Stimulated activated CD8-positive, alpha-beta memory T cell treated with anti-CD3 and anti-CD28 coated beads, Interleukin-2, amount 100 ng/mL, for 1 hour (primary cell): Measurements from ENCODE around the gene ACVRL1.

Experiments
- DNase-seq, 2 donors: peaks; one replicate each; pipeline ENCODE4 v3.0.0-alpha.2; 2020; ENCODE audit warnings: low read depth in 2 of 2

Gene ACVRL1

GRCh38 chr12:51907083-51907855 is at the start of gene ACVRL1:
Gene ACVRL1, plus strand, starts transcription at chr12:51907504. Its CDS starts 4,971 bp downstream, at chr12:51912475.
- no peak for DNase-seq

GRCh38 chr12:51860986-51861385 is 46.3 kb upstream of the ACVRL1 start:
- DNase-seq: no peak

- no peak for DNase-seq
Observed at GRCh38 chr12:51862947-51863346, 44.4 kb upstream of the ACVRL1 start.

GRCh38 chr12:51863363-51863932 is 43.9 kb upstream of the ACVRL1 start:
- no peak for DNase-seq

GRCh38 chr12:51863933-51864832 is 43.1 kb upstream of the ACVRL1 start:
- no peak for DNase-seq

- no peak for DNase-seq
Observed at GRCh38 chr12:51864833-51865670, 42.3 kb upstream of the ACVRL1 start.

GRCh38 chr12:51865757-51866270 is 41.5 kb upstream of the ACVRL1 start:
- DNase-seq: no peak

- no peak for DNase-seq
Observed at GRCh38 chr12:51866324-51866723, 41.0 kb upstream of the ACVRL1 start.

- DNase-seq: no peak
Observed at GRCh38 chr12:51866762-51867161, 40.5 kb upstream of the ACVRL1 start.

GRCh38 chr12:51867371-51867770 is 39.9 kb upstream of the ACVRL1 start:
- DNase-seq: no peak

- no peak for DNase-seq
Observed at GRCh38 chr12:51867796-51868428, 39.4 kb upstream of the ACVRL1 start.

- no peak for DNase-seq
Observed at GRCh38 chr12:51868821-51869495, 38.3 kb upstream of the ACVRL1 start.

GRCh38 chr12:51869496-51869865 is 37.8 kb upstream of the ACVRL1 start:
- DNase-seq: no peak

- DNase-seq: no peak
Observed at GRCh38 chr12:51869931-51870330, 37.4 kb upstream of the ACVRL1 start.

- no peak for DNase-seq
Observed at GRCh38 chr12:51870504-51870903, 36.8 kb upstream of the ACVRL1 start.

- DNase-seq: no peak
Observed at GRCh38 chr12:51871126-51871525, 36.2 kb upstream of the ACVRL1 start.

- DNase-seq: no peak
Observed at GRCh38 chr12:51871918-51872688, 35.2 kb upstream of the ACVRL1 start.

GRCh38 chr12:51872689-51872981 is 34.7 kb upstream of the ACVRL1 start:
- DNase-seq: no peak

- no peak for DNase-seq
Observed at GRCh38 chr12:51873251-51873994, 33.9 kb upstream of the ACVRL1 start.
